Stimulated activated CD8-positive, alpha-beta memory T cell treated with anti-CD3 and anti-CD28 coated beads, Interleukin-15, amount 100 ng/mL, for 4 hours (primary cell): ENCODE measurements around the gene CYBRD1.

ENCODE experiments used
- DNase-seq, 2 donors: peaks; one replicate each; pipeline ENCODE4 v3.0.0-alpha.2; 2020; ENCODE audit warnings: low read depth in 2 of 2

The CYBRD1 gene

DNA sequence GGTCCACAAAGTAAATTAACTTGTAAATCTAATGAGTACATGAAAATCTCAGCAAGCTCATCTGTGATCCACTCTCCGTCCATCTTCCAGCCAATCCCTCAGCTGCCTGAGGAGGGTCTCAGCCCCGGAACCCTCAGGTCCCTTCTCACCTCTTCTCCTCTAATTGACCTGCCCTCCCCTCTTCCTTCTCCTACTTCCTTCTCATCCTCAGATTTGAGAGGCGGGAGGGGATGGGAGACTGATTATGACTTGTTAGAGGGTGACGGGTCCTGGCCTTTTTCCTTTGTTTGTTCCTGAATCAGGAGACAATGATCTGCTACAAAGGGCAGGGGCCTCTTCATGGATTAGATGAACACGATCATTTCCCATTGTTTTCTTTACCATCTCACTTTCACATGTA lies 80.1 kb downstream of the CYBRD1 start:
- no peak for DNase-seq
